HUES64 (cell line): ENCODE results near the gene TMEM132C.

ENCODE experiments used
- H3K27ac ChIP-seq: 2 replicates; pipeline ENCODE4 v1.7.0; 2013; ENCODE audit warnings: low read depth, low read length, inconsistent platforms
- H3K27me3 ChIP-seq: 2 replicates; pipeline ENCODE4 v1.6.1; 2013; ENCODE audit warnings: mild to moderate bottlenecking, low read length; ENCODE audit not compliant: insufficient read depth
- H3K36me3 ChIP-seq: 2 replicates; pipeline ENCODE4 v1.6.1; 2013; ENCODE audit warnings: mild to moderate bottlenecking, low read length; ENCODE audit not compliant: insufficient read depth
- H3K4me1 ChIP-seq: 2 replicates; pipeline ENCODE4 v1.6.1; 2013; ENCODE audit warnings: mild to moderate bottlenecking, low read length, moderate library complexity; ENCODE audit not compliant: insufficient read depth
- H3K4me3 ChIP-seq: 2 replicates; pipeline ENCODE4 v1.5.1; 2013; ENCODE audit warnings: mild to moderate bottlenecking, low read length, moderate library complexity
- H3K9ac ChIP-seq: 2 replicates; pipeline ENCODE4 v1.6.1; 2013; ENCODE audit warnings: mild to moderate bottlenecking, low read depth, low read length
- H3K9me3 ChIP-seq: 2 replicates; pipeline ENCODE4 v1.6.1; 2013; ENCODE audit warnings: low read depth, low read length; ENCODE audit not compliant: insufficient read depth
- WGBS: fragments of 150-250, 120-280 bp; methylation state at CpG from one replicate; pipeline ENCODE4 v1.1.7; 2013; ENCODE audit warnings: missing lambda C conversion rate; 5-methylcytosine and 5-hydroxymethylcytosine counted together

Gene TMEM132C

GRCh38 chr12:128629979-128630378, 363.0 kb downstream of the TMEM132C start:
- Histone ChIP-seq H3K27me3 (no peaks in the 10 kb centered on the region), H3K9ac (no peak overlapping the region), H3K9me3 (peaks cover 3% of the 10 kb centered on the region; the same call in 1 of the 2 replicates), H3K36me3 (no peaks in the 10 kb centered on the region), H3K27ac (no peak overlapping the region), H3K4me3 (no peak overlapping the region), H3K4me1 (no peaks in the 10 kb centered on the region)
- 91% methylated on average over 4 of the region's 4 CpGs for WGBS

- H3K9ac ChIP-seq = no peak overlapping the region
- 88% methylated on average over 7 of the region's 7 CpGs for WGBS
Measured at GRCh38 chr12:128637642-128638606, 371.0 kb downstream of the TMEM132C start.

GRCh38 chr12:128639089-128639488, 372.1 kb downstream of the TMEM132C start:
- Histone ChIP-seq H3K4me3 (no peak overlapping the region), H3K27me3 (no peaks in the 10 kb centered on the region), H3K36me3 (no peaks in the 10 kb centered on the region), H3K9ac (no peak overlapping the region), H3K27ac (no peak overlapping the region), H3K4me1 (no peaks in the 10 kb centered on the region), H3K9me3 (no peaks in the 10 kb centered on the region)

More at GRCh38 chr12:128637642-128638606, 371.0 kb downstream of the TMEM132C start:
- Histone ChIP-seq H3K36me3 (no peaks in the 10 kb centered on the region), H3K4me1 (no peaks in the 10 kb centered on the region), H3K27ac (no peak overlapping the region), H3K4me3 (no peak overlapping the region), H3K27me3 (no peaks in the 10 kb centered on the region), H3K9me3 (peaks cover 2% of the 10 kb centered on the region; the same call in 1 of the 2 replicates)

GRCh38 chr12:128643155-128643554, 376.2 kb downstream of the TMEM132C start:
- WGBS = 90% methylated on average over 12 of the region's 12 CpGs
- Histone ChIP-seq H3K4me3 (no peak overlapping the region), H3K27me3 (no peaks in the 10 kb centered on the region), H3K36me3 (no peaks in the 10 kb centered on the region), H3K27ac (no peak overlapping the region), H3K9ac (no peak overlapping the region), H3K4me1 (no peaks in the 10 kb centered on the region), H3K9me3 (no peaks in the 10 kb centered on the region)

- Histone ChIP-seq H3K9me3 (no peaks in the 10 kb centered on the region), H3K4me1 (no peaks in the 10 kb centered on the region), H3K27ac (no peak overlapping the region), H3K36me3 (no peaks in the 10 kb centered on the region), H3K4me3 (no peak overlapping the region), H3K9ac (no peak overlapping the region), H3K27me3 (no peaks in the 10 kb centered on the region)
- WGBS = 54% methylated on average over 15 of the region's 15 CpGs
Measured at GRCh38 chr12:128644664-128645296, 377.8 kb downstream of the TMEM132C start.

- no peak overlapping the region for H3K4me3 ChIP-seq
- H3K9ac ChIP-seq = no peak overlapping the region
- H3K4me1 ChIP-seq = no peaks in the 10 kb centered on the region; the same call in 1 of the 2 replicates
- 68% methylated on average over 1 of the region's 1 CpG for WGBS
- no peaks in the 10 kb centered on the region for H3K36me3 ChIP-seq
- H3K9me3 ChIP-seq = no peaks in the 10 kb centered on the region
- no peak overlapping the region for H3K27ac ChIP-seq
- no peaks in the 10 kb centered on the region for H3K27me3 ChIP-seq
Measured at GRCh38 chr12:128649902-128650301, 382.9 kb downstream of the TMEM132C start.

GRCh38 chr12:128652136-128652751, 385.3 kb downstream of the TMEM132C start:
- WGBS = 87% methylated on average over 17 of the region's 17 CpGs
- Histone ChIP-seq H3K27me3 (no peaks in the 10 kb centered on the region), H3K4me1 (no peaks in the 10 kb centered on the region; the same call in 1 of the 2 replicates), H3K4me3 (no peak overlapping the region), H3K9me3 (no peaks in the 10 kb centered on the region), H3K9ac (no peak overlapping the region), H3K27ac (no peak overlapping the region), H3K36me3 (no peaks in the 10 kb centered on the region)

GRCh38 chr12:128654468-128654867, 387.5 kb downstream of the TMEM132C start:
- H3K9ac ChIP-seq = no peak overlapping the region
- no peaks in the 10 kb centered on the region; the same call in 1 of the 2 replicates for H3K4me1 ChIP-seq
- H3K27me3 ChIP-seq = no peaks in the 10 kb centered on the region
- H3K36me3 ChIP-seq = no peaks in the 10 kb centered on the region
- H3K27ac ChIP-seq = no peak overlapping the region
- H3K9me3 ChIP-seq = no peaks in the 10 kb centered on the region
- WGBS = 94% methylated on average over 8 of the region's 8 CpGs
- H3K4me3 ChIP-seq = no peak overlapping the region

GRCh38 chr12:128657378-128657777, 390.4 kb downstream of the TMEM132C start:
- Histone ChIP-seq H3K4me3 (no peak overlapping the region), H3K9ac (no peak overlapping the region), H3K27me3 (no peaks in the 10 kb centered on the region), H3K9me3 (no peaks in the 10 kb centered on the region), H3K27ac (no peak overlapping the region), H3K4me1 (no peaks in the 10 kb centered on the region; the same call in 1 of the 2 replicates), H3K36me3 (no peaks in the 10 kb centered on the region)
- 95% methylated on average over 3 of the region's 3 CpGs for WGBS

- 88% methylated on average over 4 of the region's 7 CpGs for WGBS
- Histone ChIP-seq H3K27ac (no peak overlapping the region), H3K27me3 (no peaks in the 10 kb centered on the region), H3K9ac (no peak overlapping the region), H3K4me3 (no peak overlapping the region), H3K4me1 (no peaks in the 10 kb centered on the region), H3K36me3 (no peaks in the 10 kb centered on the region), H3K9me3 (no peaks in the 10 kb centered on the region)
Measured at GRCh38 chr12:128660532-128661225, 393.7 kb downstream of the TMEM132C start.
